Measurements from ENCODE around the gene RFC3.

GRCh38 chr13:33868343-33868994 lies 50.5 kb downstream of the RFC3 start:
- TF ChIP-seq EZH2 (IDR thresholded peaks at IDR 0.05; ENCODE audit: insufficient read depth, poor library complexity, severe bottlenecking) (no peak), EZH2phosphoT487 (IDR thresholded peaks at IDR 0.05; ENCODE audit: insufficient read depth, low read depth) (no peak)

All from GM23248 (cell line).